ENCODE measurements around the gene LRR1.

- TF ChIP-seq, protein P1, sequence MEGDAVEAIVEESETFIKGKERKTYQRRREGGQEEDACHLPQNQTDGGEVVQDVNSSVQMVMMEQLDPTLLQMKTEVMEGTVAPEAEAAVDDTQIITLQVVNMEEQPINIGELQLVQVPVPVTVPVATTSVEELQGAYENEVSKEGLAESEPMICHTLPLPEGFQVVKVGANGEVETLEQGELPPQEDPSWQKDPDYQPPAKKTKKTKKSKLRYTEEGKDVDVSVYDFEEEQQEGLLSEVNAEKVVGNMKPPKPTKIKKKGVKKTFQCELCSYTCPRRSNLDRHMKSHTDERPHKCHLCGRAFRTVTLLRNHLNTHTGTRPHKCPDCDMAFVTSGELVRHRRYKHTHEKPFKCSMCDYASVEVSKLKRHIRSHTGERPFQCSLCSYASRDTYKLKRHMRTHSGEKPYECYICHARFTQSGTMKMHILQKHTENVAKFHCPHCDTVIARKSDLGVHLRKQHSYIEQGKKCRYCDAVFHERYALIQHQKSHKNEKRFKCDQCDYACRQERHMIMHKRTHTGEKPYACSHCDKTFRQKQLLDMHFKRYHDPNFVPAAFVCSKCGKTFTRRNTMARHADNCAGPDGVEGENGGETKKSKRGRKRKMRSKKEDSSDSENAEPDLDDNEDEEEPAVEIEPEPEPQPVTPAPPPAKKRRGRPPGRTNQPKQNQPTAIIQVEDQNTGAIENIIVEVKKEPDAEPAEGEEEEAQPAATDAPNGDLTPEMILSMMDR (conservative IDR thresholded peaks at IDR 0.05 in 1 of 2, IDR thresholded peaks at IDR 0.05 in 1 of 2; ENCODE audit: extremely low read depth in 1 of 2, insufficient read depth in 1 of 2, low read depth in 1 of 2, low read length in 2 of 2): no peak
- TF ChIP-seq EZH2 (IDR thresholded peaks at IDR 0.05; ENCODE audit: borderline replicate concordance, low read length): no peak
Measured at GRCh38 chr14:49579841-49580240, 18.9 kb upstream of the LRR1 start.
